Activated T-cell treated with anti-CD3 and anti-CD28 coated beads for 48 hours (primary cell): Measurements from ENCODE around the gene WASHC3.
"Not testable (repeated sequence)": the region's sequence is repeated elsewhere in the genome, so short reads cannot be mapped to it uniquely, and the experiment has no call there.

Experiments
- DNase-seq: peaks from one replicate; pipeline ENCODE4 v3.0.0-alpha.2; 2020; ENCODE audit warnings: low read depth

The WASHC3 gene

GRCh38 chr12:102061560-102062418 is at the start of gene WASHC3:
Gene WASHC3 (minus strand): TSS chr12:102061991. CDS start chr12:102061962, 29 bp downstream.
- peak; percentile 89 for DNase-seq

- DNase-seq, result no peak
These were observed 49.0 kb upstream of the WASHC3 start for GRCh38 chr12:102110782-102111181.

- DNase-seq, result no peak
These were observed 46.2 kb upstream of the WASHC3 start for GRCh38 chr12:102107970-102108369.

- DNase-seq, result no peak
These were observed 45.1 kb upstream of the WASHC3 start for GRCh38 chr12:102106905-102107304.

- no peak for DNase-seq
These were observed 35.1 kb upstream of the WASHC3 start for GRCh38 chr12:102096855-102097254.

- DNase-seq, result no peak
These were observed 34.0 kb upstream of the WASHC3 start for GRCh38 chr12:102095677-102096263.

GRCh38 chr12:102093319-102093718 is 31.5 kb upstream of the WASHC3 start:
- DNase-seq, result no peak

- not testable (repeated sequence) for DNase-seq
These were observed 27.5 kb upstream of the WASHC3 start for GRCh38 chr12:102089228-102089835.

GRCh38 chr12:102080842-102081241 is 19.1 kb upstream of the WASHC3 start:
- no peak for DNase-seq

- DNase-seq, result not testable (repeated sequence)
These were observed 10.3 kb upstream of the WASHC3 start for GRCh38 chr12:102072092-102072491.

GRCh38 chr12:102069707-102070106 is 7.9 kb upstream of the WASHC3 start:
- no peak for DNase-seq

GRCh38 chr12:102067574-102068258 is 5.9 kb upstream of the WASHC3 start:
- no peak for DNase-seq

- DNase-seq, result no peak
These were observed 2.7 kb upstream of the WASHC3 start for GRCh38 chr12:102064476-102064875.

GRCh38 chr12:102063069-102063468 is 1.3 kb upstream of the WASHC3 start:
- no peak for DNase-seq

- DNase-seq, result no peak
These were observed 622 bp upstream of the WASHC3 start for GRCh38 chr12:102062419-102062806.

GRCh38 chr12:102061096-102061559 is 663 bp downstream of the WASHC3 start:
- no peak for DNase-seq

- DNase-seq, result no peak
These were observed 2.4 kb downstream of the WASHC3 start for GRCh38 chr12:102059343-102059742.

GRCh38 chr12:102054345-102054744 is 7.4 kb downstream of the WASHC3 start:
- no peak for DNase-seq

- no peak for DNase-seq
These were observed 8.8 kb downstream of the WASHC3 start for GRCh38 chr12:102053062-102053349.

GRCh38 chr12:102052192-102053061 is 9.4 kb downstream of the WASHC3 start:
- no peak for DNase-seq

- DNase-seq, result no peak
These were observed 10.3 kb downstream of the WASHC3 start for GRCh38 chr12:102051431-102051965.
